Lower leg skin (tissue), 3 donors: ENCODE data around the gene SHH.

Source experiments
- POLR2A ChIP-seq, 2 donors: fragments of 450-650 bp; IDR thresholded peaks; one replicate each; pipeline ENCODE4 v1.6.1; 2016 to 2017; ENCODE audit warnings: antibody characterized with exemption in 2 of 2, mild to moderate bottlenecking in 1 of 2, moderate library complexity in 1 of 2
- TF ChIP-seq, protein P1 (sequence below), 3 donors: fragments of 450-650 bp; IDR thresholded peaks; one replicate each; pipeline ENCODE4 v1.5.1; 2016; ENCODE audit warnings: antibody characterized with exemption in 3 of 3, mild to moderate bottlenecking in 3 of 3, moderate library complexity in 2 of 3

DNA sequence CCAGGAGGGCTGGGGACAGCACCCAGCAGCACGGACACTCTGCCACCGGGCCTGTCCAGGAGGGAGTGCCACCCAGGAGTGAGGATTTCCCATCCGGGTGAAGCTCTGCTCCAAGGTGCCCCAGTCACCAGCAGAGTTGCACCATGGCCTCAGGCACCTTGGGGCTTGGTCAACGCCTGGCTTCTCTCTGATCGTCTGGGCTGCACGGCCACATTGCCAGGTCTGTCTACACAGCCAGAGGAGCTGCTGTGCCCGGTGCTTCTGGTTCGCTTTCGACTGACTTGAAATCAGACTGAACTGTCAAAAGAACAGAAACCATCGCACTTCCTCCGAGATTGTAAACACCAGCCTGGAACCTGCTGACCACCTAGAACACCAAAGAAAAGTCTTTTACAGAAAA is 12.0 kb downstream of the SHH start:
- TF ChIP-seq, protein P1, sequence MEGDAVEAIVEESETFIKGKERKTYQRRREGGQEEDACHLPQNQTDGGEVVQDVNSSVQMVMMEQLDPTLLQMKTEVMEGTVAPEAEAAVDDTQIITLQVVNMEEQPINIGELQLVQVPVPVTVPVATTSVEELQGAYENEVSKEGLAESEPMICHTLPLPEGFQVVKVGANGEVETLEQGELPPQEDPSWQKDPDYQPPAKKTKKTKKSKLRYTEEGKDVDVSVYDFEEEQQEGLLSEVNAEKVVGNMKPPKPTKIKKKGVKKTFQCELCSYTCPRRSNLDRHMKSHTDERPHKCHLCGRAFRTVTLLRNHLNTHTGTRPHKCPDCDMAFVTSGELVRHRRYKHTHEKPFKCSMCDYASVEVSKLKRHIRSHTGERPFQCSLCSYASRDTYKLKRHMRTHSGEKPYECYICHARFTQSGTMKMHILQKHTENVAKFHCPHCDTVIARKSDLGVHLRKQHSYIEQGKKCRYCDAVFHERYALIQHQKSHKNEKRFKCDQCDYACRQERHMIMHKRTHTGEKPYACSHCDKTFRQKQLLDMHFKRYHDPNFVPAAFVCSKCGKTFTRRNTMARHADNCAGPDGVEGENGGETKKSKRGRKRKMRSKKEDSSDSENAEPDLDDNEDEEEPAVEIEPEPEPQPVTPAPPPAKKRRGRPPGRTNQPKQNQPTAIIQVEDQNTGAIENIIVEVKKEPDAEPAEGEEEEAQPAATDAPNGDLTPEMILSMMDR (IDR thresholded peaks at IDR 0.05) = no peak
- no peak for TF ChIP-seq POLR2A (IDR thresholded peaks at IDR 0.05)
